Superior temporal gyrus (tissue), 1 donor: ENCODE measurements around the gene FUT1.
A peak's percentile ranks its signal among the peaks of the same experiment; 100 is the strongest.
"Not testable (repeated sequence)": the region's sequence is repeated elsewhere in the genome, so short reads cannot be mapped to it uniquely, and the experiment has no call there.

ENCODE experiments used
- DNase-seq: peaks from one replicate; pipeline ENCODE4 v3.0.0-alpha.2; 2016; ENCODE audit errors: extremely low spot score

FUT1 gene

GRCh38 chr19:48718106-48718505 lies 34.3 kb downstream of the FUT1 start:
- not testable (repeated sequence) for DNase-seq

GRCh38 chr19:48716562-48717291 lies 35.7 kb downstream of the FUT1 start:
- peak; percentile 40 for DNase-seq

- DNase-seq: no peak
Observed at GRCh38 chr19:48715681-48716171, 36.7 kb downstream of the FUT1 start.

GRCh38 chr19:48714759-48715675 lies 37.4 kb downstream of the FUT1 start:
- peak; percentile 10 for DNase-seq

GRCh38 chr19:48713864-48714755 lies 38.3 kb downstream of the FUT1 start:
- peak; percentile 99 for DNase-seq

GRCh38 chr19:48713041-48713863 lies 39.2 kb downstream of the FUT1 start:
- DNase-seq: no peak

GRCh38 chr19:48711106-48711662 lies 41.3 kb downstream of the FUT1 start:
- no peak for DNase-seq

GRCh38 chr19:48708471-48708870 lies 44.0 kb downstream of the FUT1 start:
- DNase-seq: no peak

- no peak for DNase-seq
Observed at GRCh38 chr19:48705431-48705830, 47.0 kb downstream of the FUT1 start.

- DNase-seq: no peak
Observed at GRCh38 chr19:48703316-48703715, 49.1 kb downstream of the FUT1 start.

- no peak for DNase-seq
Observed at GRCh38 chr19:48702701-48703100, 49.7 kb downstream of the FUT1 start.

GRCh38 chr19:48698046-48698445 lies 54.4 kb downstream of the FUT1 start:
- no peak for DNase-seq
